ENCODE results near the gene C1orf210. TPM values are rescaled to one million over a fixed set of nuclear protein-coding genes. Genes with fewer than 3 reads are reported as not detected.

Gene C1orf210
- total RNA-seq, 3 donors from 2014 or later (not counting 1 experiment from before 2014, with no cell fraction given), result not detected

DNA sequence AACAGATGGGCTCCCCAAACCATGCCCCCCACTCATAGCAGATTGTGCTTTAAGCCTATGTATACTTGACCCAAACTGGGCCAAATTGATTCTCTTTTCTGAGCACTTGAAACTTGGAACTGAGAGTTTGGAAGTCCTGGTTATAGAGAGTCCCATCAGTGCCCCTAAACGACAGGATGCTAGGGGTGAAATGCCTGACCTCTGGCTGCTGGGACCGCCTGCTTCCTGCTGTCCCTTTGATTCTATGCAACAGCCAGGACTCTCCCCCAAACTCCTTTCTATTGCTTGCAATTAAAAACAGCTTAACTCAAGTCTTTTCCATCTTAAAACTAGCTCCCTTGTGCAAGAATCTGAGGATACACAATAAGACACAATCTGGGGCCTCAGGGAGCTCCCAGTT lies 4.7 kb downstream of the C1orf210 start:
- Histone ChIP-seq H3K4me3 (ENCODE audit: low read length) (no peak overlapping the region), H3K4me1 (ENCODE audit: control insufficient read depth, insufficient read depth, low read length) (no peaks in the 10 kb centered on the region), H3K27ac (ENCODE audit: low read length) (no peak overlapping the region), H3K36me3 (ENCODE audit: control insufficient read depth, insufficient read depth, low read length) (no peaks in the 10 kb centered on the region), H3K27me3 (ENCODE audit: control insufficient read depth, insufficient read depth, low read length) (no peaks in the 10 kb centered on the region), H3K9me3 (ENCODE audit: control insufficient read depth, insufficient read depth, low read length) (no peaks in the 10 kb centered on the region)
- no peaks in the 10 kb centered on the region for H3K36me3 Mint-ChIP-seq
- ATAC-seq (no peak), DNase-seq (no peak)
- no peak overlapping the region for H3K27ac Mint-ChIP-seq
- peaks cover 0 to 5% of the 10 kb centered on the region in 2 donors for H3K4me1 Mint-ChIP-seq
- intact Hi-C loops (cut with micrococcal nuclease), result no loop called here
- H3K9me3 Mint-ChIP-seq, result no peaks in the 10 kb centered on the region
- H3K27me3 Mint-ChIP-seq (ENCODE audit: low read depth in 2 of 2), result peaks cover 0 to 7% of the 10 kb centered on the region in 2 donors
- 90% methylated on average over 2 of the region's 2 CpGs for WGBS (ENCODE audit: insufficient coverage)
- TF ChIP-seq, protein P1, sequence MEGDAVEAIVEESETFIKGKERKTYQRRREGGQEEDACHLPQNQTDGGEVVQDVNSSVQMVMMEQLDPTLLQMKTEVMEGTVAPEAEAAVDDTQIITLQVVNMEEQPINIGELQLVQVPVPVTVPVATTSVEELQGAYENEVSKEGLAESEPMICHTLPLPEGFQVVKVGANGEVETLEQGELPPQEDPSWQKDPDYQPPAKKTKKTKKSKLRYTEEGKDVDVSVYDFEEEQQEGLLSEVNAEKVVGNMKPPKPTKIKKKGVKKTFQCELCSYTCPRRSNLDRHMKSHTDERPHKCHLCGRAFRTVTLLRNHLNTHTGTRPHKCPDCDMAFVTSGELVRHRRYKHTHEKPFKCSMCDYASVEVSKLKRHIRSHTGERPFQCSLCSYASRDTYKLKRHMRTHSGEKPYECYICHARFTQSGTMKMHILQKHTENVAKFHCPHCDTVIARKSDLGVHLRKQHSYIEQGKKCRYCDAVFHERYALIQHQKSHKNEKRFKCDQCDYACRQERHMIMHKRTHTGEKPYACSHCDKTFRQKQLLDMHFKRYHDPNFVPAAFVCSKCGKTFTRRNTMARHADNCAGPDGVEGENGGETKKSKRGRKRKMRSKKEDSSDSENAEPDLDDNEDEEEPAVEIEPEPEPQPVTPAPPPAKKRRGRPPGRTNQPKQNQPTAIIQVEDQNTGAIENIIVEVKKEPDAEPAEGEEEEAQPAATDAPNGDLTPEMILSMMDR (IDR thresholded peaks at IDR 0.05), result no peak
- no peak overlapping the region for H3K4me3 Mint-ChIP-seq

DNA sequence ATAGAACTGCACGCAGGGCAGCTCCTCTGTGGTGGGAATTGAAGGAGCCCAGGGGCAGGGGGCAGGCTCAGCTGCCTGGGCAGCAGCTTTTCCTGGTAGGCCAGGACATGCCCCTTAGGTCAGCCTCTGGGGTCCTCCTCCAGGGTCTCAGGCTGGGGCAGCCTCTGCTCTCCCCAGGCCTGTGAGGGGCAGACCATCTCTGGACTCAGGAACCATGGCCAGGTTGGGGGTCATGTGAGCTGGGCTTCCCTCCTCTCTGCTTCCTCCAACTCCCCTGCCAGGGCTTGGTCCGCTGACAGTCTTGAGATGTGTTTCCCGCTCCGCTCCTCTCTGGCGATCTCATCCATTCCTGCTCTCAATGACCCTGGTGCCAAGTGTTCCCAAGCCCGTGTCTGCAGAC lies 5.7 kb downstream of the C1orf210 start:
- TF ChIP-seq, protein P1 (IDR thresholded peaks at IDR 0.05), result no peak
- Histone ChIP-seq H3K27ac (ENCODE audit: low read length) (no peak overlapping the region), H3K27me3 (ENCODE audit: control insufficient read depth, insufficient read depth, low read length) (no peaks in the 10 kb centered on the region), H3K9me3 (ENCODE audit: control insufficient read depth, insufficient read depth, low read length) (no peaks in the 10 kb centered on the region), H3K36me3 (ENCODE audit: control insufficient read depth, insufficient read depth, low read length) (no peaks in the 10 kb centered on the region), H3K4me3 (ENCODE audit: low read length) (no peak overlapping the region), H3K4me1 (ENCODE audit: control insufficient read depth, insufficient read depth, low read length) (peaks cover 1% of the 10 kb centered on the region)
- Mint-ChIP-seq H3K27me3 (ENCODE audit: low read depth in 2 of 2) (peaks cover 0 to 7% of the 10 kb centered on the region in 2 donors), H3K36me3 (no peaks in the 10 kb centered on the region), H3K4me1 (peaks cover 1 to 7% of the 10 kb centered on the region in 2 donors), H3K9me3 (no peaks in the 10 kb centered on the region), H3K27ac (no peak overlapping the region), H3K4me3 (no peak overlapping the region)
- DNase-seq (no peak), ATAC-seq (no peak)
- WGBS (ENCODE audit: insufficient coverage), result 94% methylated on average over 6 of the region's 6 CpGs
- intact Hi-C loops (cut with micrococcal nuclease), result no loop called here

GRCh38 chr1:43279161-43279560 lies 6.2 kb downstream of the C1orf210 start:
- Histone ChIP-seq H3K27ac (ENCODE audit: low read length) (no peak overlapping the region), H3K27me3 (ENCODE audit: control insufficient read depth, insufficient read depth, low read length) (no peaks in the 10 kb centered on the region), H3K4me1 (ENCODE audit: control insufficient read depth, insufficient read depth, low read length) (peaks cover 6% of the 10 kb centered on the region), H3K9me3 (ENCODE audit: control insufficient read depth, insufficient read depth, low read length) (no peaks in the 10 kb centered on the region), H3K4me3 (ENCODE audit: low read length) (no peak overlapping the region), H3K36me3 (ENCODE audit: control insufficient read depth, insufficient read depth, low read length) (no peaks in the 10 kb centered on the region)
- 95% methylated on average over 5 of the region's 5 CpGs for WGBS (ENCODE audit: insufficient coverage)
- Mint-ChIP-seq H3K27ac (no peak overlapping the region), H3K9me3 (no peaks in the 10 kb centered on the region), H3K4me3 (no peak overlapping the region), H3K36me3 (no peaks in the 10 kb centered on the region), H3K27me3 (ENCODE audit: low read depth in 2 of 2) (peaks cover 0 to 7% of the 10 kb centered on the region in 2 donors), H3K4me1 (peaks cover 7 to 12% of the 10 kb centered on the region in 2 donors)
- TF ChIP-seq, protein P1 (IDR thresholded peaks at IDR 0.05), result no peak
- intact Hi-C loops (cut with micrococcal nuclease), result no loop called here
- ATAC-seq, result no peak
- no peak for DNase-seq

Measured in natural killer cell (primary cell).